Activated CD4-positive, alpha-beta T cell treated with anti-CD3 and anti-CD28 coated beads, Interleukin-2, amount 10 ng/mL, durations not matched to agents 7 days and 5 days (primary cell): Measurements from ENCODE around the gene CEACAM6. TPM values are rescaled to one million over a fixed set of nuclear protein-coding genes. Genes with fewer than 3 reads are reported as not detected.
"Not testable (repeated sequence)": the region's sequence is repeated elsewhere in the genome, so short reads cannot be mapped to it uniquely, and the experiment has no call there.

Experiments
- CTCF ChIA-PET: fragments of 350-600 bp; sonication (Branson Sonifier 250); formaldehyde crosslinking; loops from one replicate; lab custom pipeline; 2021; ENCODE audit warnings: antibody characterized with exemption; lab: Charles Lee
- POLR2A ChIA-PET: fragments of 350-600 bp; sonication (Branson Sonifier 250); formaldehyde crosslinking; loops from one replicate; lab custom pipeline; 2021; ENCODE audit warnings: antibody characterized with exemption; lab: Charles Lee
- DNase-seq: peaks from one replicate; pipeline ENCODE4 v3.0.0-alpha.2; 2020
- H3K27ac Mint-ChIP-seq: one replicate; pipeline ENCODE4 v1.8.0; 2021; ENCODE audit warnings: mild to moderate bottlenecking, moderate library complexity, mixed read lengths
- H3K27me3 Mint-ChIP-seq: one replicate; pipeline ENCODE4 v1.8.0; 2021; ENCODE audit warnings: mixed read lengths
- H3K36me3 Mint-ChIP-seq: one replicate; pipeline ENCODE4 v1.8.0; 2021; ENCODE audit warnings: low read depth, mixed read lengths
- H3K4me1 Mint-ChIP-seq: one replicate; pipeline ENCODE4 v1.8.0; 2021; ENCODE audit warnings: mixed read lengths
- H3K4me3 Mint-ChIP-seq: one replicate; pipeline ENCODE4 v1.8.0; 2021; ENCODE audit warnings: mild to moderate bottlenecking, moderate library complexity, mixed read lengths
- H3K9me3 Mint-ChIP-seq: one replicate; pipeline ENCODE4 v1.8.0; 2021; ENCODE audit warnings: mixed read lengths
- total RNA-seq, 2 experiments: library from RNA; stranded (reverse); gene quantifications; one replicate each; pipeline ENCODE4 v1.2.3, GENCODE V29; 2021

The CEACAM6 gene
- total RNA-seq, 2 experiments from 2014 or later = not detected

DNA sequence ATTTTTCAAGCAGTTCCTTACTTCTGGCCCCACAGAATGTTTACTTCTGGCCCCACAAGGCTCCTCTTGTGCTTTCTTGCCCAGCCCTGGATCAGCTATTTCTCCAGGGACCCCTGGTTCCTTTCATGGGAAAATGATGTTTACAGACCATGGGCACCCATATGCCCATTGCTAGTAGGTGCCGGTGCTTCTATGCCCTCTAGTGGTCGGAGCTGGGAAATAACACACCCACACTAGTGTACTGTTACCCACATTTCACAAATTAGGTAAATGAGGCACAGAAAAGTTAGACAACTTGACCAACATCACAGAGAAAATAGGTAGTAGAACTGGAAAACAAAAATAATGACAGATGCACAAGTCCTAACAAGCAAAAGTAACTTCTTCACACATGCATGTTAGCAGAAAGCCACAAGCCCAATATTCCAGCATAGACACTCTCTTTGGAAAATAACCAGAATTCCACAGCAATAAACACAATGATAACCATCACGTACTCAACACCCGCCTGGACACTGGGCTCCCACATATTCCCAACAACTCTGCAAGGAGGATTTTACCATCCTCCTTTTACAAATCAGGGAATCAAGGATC lies 1.3 kb upstream of the CEACAM6 start:
- DNase-seq = peak; percentile 77
- Mint-ChIP-seq H3K9me3 (no peaks in the 10 kb centered on the region), H3K27me3 (peaks cover 36% of the 10 kb centered on the region), H3K27ac (no peak overlapping the region), H3K36me3 (no peaks in the 10 kb centered on the region), H3K4me1 (peaks cover 3% of the 10 kb centered on the region), H3K4me3 (no peak overlapping the region)
- ChIA-PET POLR2A (no interaction called here), CTCF (interaction anchor here (0.8 to 2.6 kb wide), 14 partner anchors 9 to 152 kb away, joined by 3 to 22 read pairs (median 5); no protein-coding TSS in a partner anchor)

DNA sequence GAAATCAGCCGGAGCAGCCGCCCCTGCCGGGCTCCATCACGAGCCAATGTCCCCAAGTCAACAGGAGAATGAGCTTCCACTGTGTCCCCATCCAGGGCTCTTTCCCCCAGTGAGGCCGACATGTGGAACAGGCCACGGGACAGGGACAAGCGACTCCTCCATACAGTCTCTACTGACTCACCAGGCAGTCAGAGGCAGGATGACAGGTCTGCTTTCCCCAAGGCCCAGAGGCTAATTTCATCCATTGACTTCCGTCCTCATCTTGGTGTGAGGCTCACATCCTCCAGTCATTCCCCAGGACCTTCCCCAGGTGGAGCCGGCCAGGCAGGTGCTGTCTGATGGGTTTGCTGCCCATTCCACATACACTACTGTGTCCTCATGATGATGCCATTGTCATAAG lies 3.5 kb downstream of the CEACAM6 start:
- DNase-seq = no peak
- Mint-ChIP-seq H3K27ac (no peak overlapping the region), H3K27me3 (peaks cover 59% of the 10 kb centered on the region), H3K4me1 (peaks cover under 1% of the 10 kb centered on the region), H3K4me3 (no peak overlapping the region), H3K36me3 (no peaks in the 10 kb centered on the region), H3K9me3 (no peaks in the 10 kb centered on the region)
- ChIA-PET POLR2A (no interaction called here), CTCF (no interaction called here)

DNA sequence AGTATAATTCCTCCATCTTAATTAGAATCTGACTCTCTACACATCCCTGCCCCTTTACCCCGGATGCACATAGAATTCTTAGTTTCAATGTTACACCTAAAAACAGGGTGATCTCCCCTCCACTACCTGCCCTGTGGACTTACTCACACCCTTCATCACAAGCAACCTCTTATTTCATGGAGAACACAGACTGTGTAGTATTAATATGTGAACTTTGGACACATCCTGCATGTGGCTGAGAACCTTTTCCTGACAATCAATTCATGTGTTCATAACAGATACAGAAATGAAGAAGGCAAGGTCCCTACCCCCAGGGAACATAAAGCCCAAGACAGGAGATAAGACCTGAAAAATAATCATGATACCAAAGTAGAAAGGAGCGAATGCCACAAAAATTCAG lies 11.8 kb downstream of the CEACAM6 start:
- ChIA-PET CTCF (no interaction called here), POLR2A (no interaction called here)
- Mint-ChIP-seq H3K36me3 (no peaks in the 10 kb centered on the region), H3K4me3 (no peak overlapping the region), H3K27me3 (peaks cover 60% of the 10 kb centered on the region), H3K9me3 (no peaks in the 10 kb centered on the region), H3K27ac (no peak overlapping the region), H3K4me1 (peaks cover under 1% of the 10 kb centered on the region)
- DNase-seq = no peak

DNA sequence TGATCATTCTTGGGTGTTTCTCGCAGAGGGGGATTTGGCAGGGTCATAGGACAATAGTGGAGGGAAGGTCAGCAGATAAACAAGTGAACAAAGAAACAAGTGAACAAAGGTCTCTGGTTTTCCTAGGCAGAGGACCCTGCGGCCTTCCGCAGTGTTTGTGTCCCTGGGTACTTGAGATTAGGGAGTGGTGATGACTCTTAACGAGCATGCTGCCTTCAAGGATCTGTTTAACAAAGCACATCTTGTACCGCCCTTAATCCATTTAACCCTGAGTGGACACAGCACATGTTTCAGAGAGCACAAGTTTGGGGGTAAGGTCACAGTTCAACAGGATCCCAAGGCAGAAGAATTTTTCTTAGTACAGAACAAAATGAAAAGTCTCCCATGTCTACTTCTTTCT lies 12.8 kb downstream of the CEACAM6 start:
- H3K4me3 Mint-ChIP-seq, POLR2A ChIA-PET, CTCF ChIA-PET: not testable (repeated sequence)

DNA sequence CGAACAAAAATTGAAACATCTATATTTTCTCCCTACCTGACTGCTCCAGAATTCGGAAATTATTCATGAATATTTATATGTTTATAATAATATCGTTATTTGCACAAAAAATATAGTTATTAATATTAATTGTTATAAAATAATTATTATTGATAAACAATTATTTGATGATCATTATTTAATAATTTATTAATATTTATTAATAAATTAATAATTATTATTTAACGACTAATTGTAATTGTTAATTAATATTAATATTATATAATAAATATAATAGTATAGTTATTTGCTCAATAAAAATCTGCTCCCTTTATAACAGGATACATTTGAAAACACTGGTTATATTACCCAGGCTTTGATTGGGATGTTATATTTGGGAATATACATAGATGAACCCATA lies 14.3 kb downstream of the CEACAM6 start:
- DNase-seq = no peak
- Mint-ChIP-seq H3K4me1 (peaks cover 23% of the 10 kb centered on the region), H3K4me3 (no peak overlapping the region), H3K27me3 (peaks cover 58% of the 10 kb centered on the region), H3K27ac (no peak overlapping the region), H3K36me3 (no peaks in the 10 kb centered on the region), H3K9me3 (no peaks in the 10 kb centered on the region)
- ChIA-PET POLR2A (no interaction called here), CTCF (interaction anchor here (1.0 to 1.2 kb wide), 3 partner anchors 9 to 17 kb away, joined by 3 read pairs; no protein-coding TSS in a partner anchor)

More for the DNA sequence above, 12.8 kb downstream of the CEACAM6 start:
- H3K36me3 Mint-ChIP-seq, H3K4me1 Mint-ChIP-seq, H3K27ac Mint-ChIP-seq, DNase-seq, H3K9me3 Mint-ChIP-seq: not testable (repeated sequence)
- peaks cover 59% of the 10 kb centered on the region for H3K27me3 Mint-ChIP-seq

DNA sequence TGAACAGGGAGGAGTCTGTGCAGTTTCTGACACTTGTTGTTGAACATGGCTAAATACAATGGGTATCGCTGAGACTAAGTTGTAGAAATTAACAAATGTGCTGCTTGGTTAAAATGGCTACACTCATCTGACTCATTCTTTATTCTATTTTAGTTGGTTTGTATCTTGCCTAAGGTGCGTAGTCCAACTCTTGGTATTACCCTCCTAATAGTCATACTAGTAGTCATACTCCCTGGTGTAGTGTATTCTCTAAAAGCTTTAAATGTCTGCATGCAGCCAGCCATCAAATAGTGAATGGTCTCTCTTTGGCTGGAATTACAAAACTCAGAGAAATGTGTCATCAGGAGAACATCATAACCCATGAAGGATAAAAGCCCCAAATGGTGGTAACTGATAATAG lies 16.1 kb downstream of the CEACAM6 start:
- no peak for DNase-seq
- Mint-ChIP-seq H3K27me3 (peaks cover 57% of the 10 kb centered on the region), H3K4me3 (no peak overlapping the region), H3K36me3 (no peaks in the 10 kb centered on the region), H3K27ac (no peak overlapping the region), H3K4me1 (peaks cover 34% of the 10 kb centered on the region), H3K9me3 (no peaks in the 10 kb centered on the region)
- ChIA-PET POLR2A (no interaction called here), CTCF (interaction anchor here (1.3 to 1.5 kb wide), 2 partner anchors 18 to 21 kb away, joined by 4 to 5 read pairs; no protein-coding TSS in a partner anchor)

DNA sequence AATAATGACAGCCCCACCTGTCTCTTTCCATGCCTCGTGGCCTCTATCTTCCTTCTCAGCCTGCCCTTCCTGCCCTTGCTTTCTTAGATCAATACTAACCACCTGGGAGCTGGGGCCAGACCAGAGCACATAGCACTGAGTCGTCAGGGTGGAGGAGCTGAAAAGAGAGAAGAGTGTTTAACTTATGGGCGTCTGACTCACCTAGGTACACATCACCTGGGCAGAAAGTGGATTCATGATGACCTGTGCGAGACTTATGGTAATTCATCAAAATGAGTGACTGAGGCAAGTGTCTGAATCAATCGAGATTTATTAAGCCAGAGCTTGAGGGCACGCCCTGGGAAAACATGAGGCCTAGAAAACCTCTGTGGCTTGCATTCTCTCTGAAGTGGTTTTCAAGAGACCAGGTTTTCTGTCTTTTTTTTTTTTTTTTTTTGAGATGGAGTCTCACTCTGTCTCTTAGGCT lies 19.2 kb downstream of the CEACAM6 start:
- H3K27me3 Mint-ChIP-seq = peaks cover 77% of the 10 kb centered on the region
- H3K4me3 Mint-ChIP-seq = peak overlapping the region; percentile 25

DNA sequence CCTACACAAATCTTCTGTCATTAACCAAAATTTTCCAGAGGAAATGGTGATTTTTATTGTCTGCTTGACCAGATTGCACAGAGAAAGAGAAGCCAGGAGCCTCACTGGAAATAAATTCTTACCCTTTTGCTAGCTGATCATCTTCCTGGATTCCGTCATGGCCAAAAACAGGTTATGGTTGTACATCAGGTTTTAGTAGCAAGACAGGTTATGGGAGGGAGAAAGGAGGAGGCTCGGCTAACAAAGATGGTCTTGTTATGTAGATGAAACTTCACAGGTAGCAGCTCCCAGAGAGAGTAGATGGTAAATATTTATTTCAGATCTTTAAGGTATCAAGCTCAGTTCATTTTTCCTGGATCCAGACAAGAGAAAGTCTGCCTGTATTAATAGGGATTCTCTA lies 21.4 kb downstream of the CEACAM6 start:
- Mint-ChIP-seq H3K4me3 (no peak overlapping the region), H3K27ac (no peak overlapping the region), H3K27me3 (peaks cover 80% of the 10 kb centered on the region), H3K36me3 (no peaks in the 10 kb centered on the region), H3K4me1 (peaks cover 34% of the 10 kb centered on the region), H3K9me3 (no peaks in the 10 kb centered on the region)
- no peak for DNase-seq
- CTCF ChIA-PET = interaction anchor here (0.9 to 1.7 kb wide), 2 partner anchors 15 to 23 kb away, joined by 5 read pairs; no protein-coding TSS in a partner anchor
- POLR2A ChIA-PET = no interaction called here

More for the DNA sequence above, 19.2 kb downstream of the CEACAM6 start:
- peak; percentile 73 for DNase-seq
- POLR2A ChIA-PET = no interaction called here
- no peaks in the 10 kb centered on the region for H3K36me3 Mint-ChIP-seq
- peaks cover 34% of the 10 kb centered on the region for H3K4me1 Mint-ChIP-seq
- H3K9me3 Mint-ChIP-seq = no peaks in the 10 kb centered on the region
- CTCF ChIA-PET = interaction anchor here (1.7 kb wide), 1 partner anchor 21 kb away, joined by 8 read pairs; no protein-coding TSS in a partner anchor
- H3K27ac Mint-ChIP-seq = peak overlapping the region; percentile 43

DNA sequence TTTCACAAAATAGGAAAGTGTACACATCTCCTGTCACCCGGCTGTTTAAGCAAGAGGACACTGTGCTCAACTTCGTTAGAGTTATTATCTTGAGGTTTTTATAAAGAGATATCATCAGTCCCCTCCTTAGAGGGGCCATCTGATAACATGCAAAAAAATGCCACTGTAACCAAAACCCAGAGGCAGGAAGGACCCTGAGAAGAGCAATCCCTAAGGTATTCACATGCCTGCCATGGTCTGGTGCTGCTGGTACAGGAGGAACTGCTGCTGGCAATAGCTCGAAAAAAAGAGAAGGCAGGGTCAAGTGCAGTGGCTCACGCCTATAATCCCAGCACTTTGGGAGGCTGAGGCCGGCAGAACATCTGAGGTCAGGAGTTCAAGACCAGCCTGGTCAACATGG lies 28.3 kb downstream of the CEACAM6 start:
- no peaks in the 10 kb centered on the region for H3K9me3 Mint-ChIP-seq
- H3K27ac Mint-ChIP-seq = no peak overlapping the region
- H3K27me3 Mint-ChIP-seq = peaks cover 65% of the 10 kb centered on the region
- no peaks in the 10 kb centered on the region for H3K36me3 Mint-ChIP-seq
- H3K4me1 Mint-ChIP-seq = peaks cover 17% of the 10 kb centered on the region
- ChIA-PET POLR2A (no interaction called here), CTCF (interaction anchor here (1.3 to 3.1 kb wide), 2 partner anchors 11 to 30 kb away, joined by 3 to 22 read pairs; no protein-coding TSS in a partner anchor)
- DNase-seq = no peak
- no peak overlapping the region for H3K4me3 Mint-ChIP-seq

DNA sequence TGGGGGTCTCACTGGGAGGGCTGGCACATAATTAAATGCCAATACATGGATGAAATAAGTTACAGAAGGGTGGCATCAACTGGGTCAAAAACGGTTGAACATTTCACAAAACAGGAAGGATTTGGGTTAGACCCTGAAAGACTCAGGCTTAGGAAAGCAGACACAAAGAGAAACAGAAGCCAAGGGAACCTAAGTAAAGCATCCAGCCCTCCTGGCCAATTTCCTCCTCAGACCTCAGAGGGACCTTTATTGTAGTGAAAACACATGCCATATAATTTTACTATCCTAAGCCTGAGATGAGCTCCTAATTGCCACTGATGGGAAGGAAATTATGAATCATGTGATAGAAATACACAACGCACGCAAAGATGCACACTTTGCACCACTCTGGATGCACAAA lies 29.0 kb downstream of the CEACAM6 start:
- Mint-ChIP-seq H3K27me3 (peaks cover 60% of the 10 kb centered on the region), H3K9me3 (no peaks in the 10 kb centered on the region), H3K36me3 (no peaks in the 10 kb centered on the region), H3K4me1 (peaks cover 17% of the 10 kb centered on the region), H3K27ac (no peak overlapping the region), H3K4me3 (no peak overlapping the region)
- CTCF ChIA-PET = interaction anchor here (1.0 to 3.1 kb wide), 2 partner anchors 8 to 31 kb away, joined by 3 to 22 read pairs; no protein-coding TSS in a partner anchor
- no peak for DNase-seq
- POLR2A ChIA-PET = no interaction called here

DNA sequence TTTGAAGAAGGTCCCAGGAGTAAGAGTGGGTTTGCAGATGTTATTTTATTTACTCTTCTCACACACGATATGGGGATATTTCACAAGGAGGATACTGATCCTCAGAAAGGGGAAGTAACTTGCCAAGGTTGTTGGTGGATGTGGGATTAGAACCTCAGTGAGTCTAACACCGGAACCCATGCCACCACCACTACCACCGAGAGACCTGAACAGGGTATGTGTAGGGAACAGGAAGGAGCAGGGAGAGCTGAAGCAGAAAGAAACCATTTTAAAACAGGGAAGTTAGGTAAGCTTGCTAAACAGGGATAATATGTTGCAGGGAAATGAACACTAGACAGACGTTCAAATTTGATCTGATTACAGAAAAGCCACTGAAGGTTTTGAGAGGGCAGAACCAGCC lies 29.4 kb downstream of the CEACAM6 start:
- peaks cover 17% of the 10 kb centered on the region for H3K4me1 Mint-ChIP-seq
- no peak overlapping the region for H3K27ac Mint-ChIP-seq
- no peak overlapping the region for H3K4me3 Mint-ChIP-seq
- no peak for DNase-seq
- no peaks in the 10 kb centered on the region for H3K36me3 Mint-ChIP-seq
- ChIA-PET CTCF (interaction anchor here (1.0 to 3.1 kb wide), 2 partner anchors 9 to 32 kb away, joined by 3 to 22 read pairs; no protein-coding TSS in a partner anchor), POLR2A (no interaction called here)
- peaks cover 56% of the 10 kb centered on the region for H3K27me3 Mint-ChIP-seq
- H3K9me3 Mint-ChIP-seq = no peaks in the 10 kb centered on the region

DNA sequence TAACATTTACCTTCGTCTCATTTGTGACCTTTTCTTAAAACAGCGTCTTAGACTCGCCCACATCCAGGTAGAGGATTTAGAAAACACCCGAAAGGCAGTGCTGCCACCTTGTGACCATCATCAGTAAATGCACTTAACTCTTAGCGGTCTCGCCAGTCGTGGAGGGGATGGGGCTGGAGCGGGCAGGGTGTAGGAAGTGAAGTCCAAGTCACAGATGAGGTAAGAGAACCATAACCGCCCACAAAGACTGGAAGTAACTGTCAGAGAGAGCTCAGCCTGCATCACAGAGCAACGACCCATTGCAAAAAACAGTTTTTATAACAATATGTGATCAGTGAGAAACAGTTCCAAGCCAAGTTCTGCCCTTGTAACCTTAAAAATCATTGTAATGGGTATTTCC lies 30.3 kb downstream of the CEACAM6 start:
- H3K4me3 Mint-ChIP-seq = no peak overlapping the region
- DNase-seq = peak; percentile 85
- H3K9me3 Mint-ChIP-seq = no peaks in the 10 kb centered on the region
- peaks cover 17% of the 10 kb centered on the region for H3K4me1 Mint-ChIP-seq
- ChIA-PET CTCF (interaction anchor here (0.6 to 3.1 kb wide), 5 partner anchors 10 to 278 kb away, joined by 3 to 22 read pairs (median 3); no protein-coding TSS in a partner anchor), POLR2A (no interaction called here)
- no peaks in the 10 kb centered on the region for H3K36me3 Mint-ChIP-seq
- H3K27me3 Mint-ChIP-seq = peaks cover 53% of the 10 kb centered on the region
- no peak overlapping the region for H3K27ac Mint-ChIP-seq

DNA sequence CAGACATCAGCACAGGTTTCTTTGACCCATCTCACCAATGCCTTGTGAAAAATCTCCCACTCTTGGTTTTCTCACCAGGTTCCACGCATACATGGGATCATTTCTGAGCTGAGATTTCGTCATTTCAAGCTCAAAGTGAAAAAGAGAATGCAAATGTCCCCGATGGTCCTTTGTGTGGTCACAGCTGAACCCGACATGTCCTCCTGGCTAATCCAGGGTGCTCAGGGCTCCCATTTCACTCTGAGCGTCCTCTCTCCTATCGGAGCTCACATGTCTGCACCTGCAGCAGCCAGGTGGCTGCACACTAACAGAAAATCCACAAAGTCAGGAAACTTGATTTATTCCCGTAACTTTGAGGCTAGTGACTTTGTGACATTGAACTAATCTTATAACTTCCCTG lies 31.7 kb downstream of the CEACAM6 start:
- no peak overlapping the region for H3K4me3 Mint-ChIP-seq
- peaks cover 17% of the 10 kb centered on the region for H3K4me1 Mint-ChIP-seq
- ChIA-PET CTCF (interaction anchor here (0.6 kb wide), 1 partner anchor 39 kb away, joined by 3 read pairs; no protein-coding TSS in a partner anchor), POLR2A (no interaction called here)
- no peak for DNase-seq
- H3K36me3 Mint-ChIP-seq = no peaks in the 10 kb centered on the region
- peaks cover 48% of the 10 kb centered on the region for H3K27me3 Mint-ChIP-seq
- H3K27ac Mint-ChIP-seq = no peak overlapping the region
- H3K9me3 Mint-ChIP-seq = no peaks in the 10 kb centered on the region
